ENCODE results near the gene CZIB. TPM values are rescaled to one million over a fixed set of nuclear protein-coding genes. Genes with fewer than 3 reads are reported as not detected.
A peak's percentile ranks its signal among the peaks of the same experiment; 100 is the strongest.

Gene CZIB
- total RNA-seq, 2 experiments from 2014 or later, result 38.2 to 41.3 TPM

DNA sequence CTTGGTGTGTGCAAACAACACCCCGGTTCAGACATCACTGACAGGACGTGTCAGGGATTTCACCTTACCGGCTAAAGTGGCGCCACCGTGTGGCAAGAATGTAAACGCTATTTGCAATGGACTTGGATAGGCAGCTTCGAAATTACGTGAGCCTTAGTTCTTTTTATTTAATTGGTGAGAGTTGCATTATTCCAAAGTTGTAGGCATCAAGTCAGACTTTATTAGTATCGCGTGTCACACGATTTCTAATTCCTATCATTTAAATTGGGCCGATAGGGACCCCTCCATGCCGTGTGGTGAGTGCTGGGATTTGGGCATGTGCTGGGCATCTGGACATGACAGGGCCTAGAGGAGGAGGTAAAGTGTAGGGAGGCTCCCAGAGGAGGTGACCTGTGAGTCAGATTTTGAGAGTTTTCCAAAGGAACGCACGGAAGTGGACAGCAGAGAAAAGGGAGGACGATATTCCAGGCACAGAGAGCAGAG, 38.3 kb downstream of the CZIB start:
- Mint-ChIP-seq H3K27ac (no peak overlapping the region), H3K36me3 (ENCODE audit: low read depth) (no peaks in the 10 kb centered on the region), H3K4me1 (no peaks in the 10 kb centered on the region), H3K9me3 (no peaks in the 10 kb centered on the region), H3K27me3 (peaks cover 12% of the 10 kb centered on the region), H3K4me3 (no peak overlapping the region)
- peak; percentile 86 for DNase-seq
- POLR2A ChIA-PET, result interaction anchor here (1.3 to 1.8 kb wide), 2 partner anchors 9 to 14 kb away, joined by 3 to 7 read pairs; no protein-coding TSS in a partner anchor
- CTCF ChIA-PET, result interaction anchor here (0.8 to 1.6 kb wide), 11 partner anchors 9 to 339 kb away, joined by 3 to 14 read pairs (median 3); partner anchors contain the start of genes CPT2, ECHDC2, MAGOH and SCP2

GRCh38 chr1:53180951-53181350, 39.5 kb downstream of the CZIB start:
- ChIA-PET CTCF (interaction anchor here (0.6 to 1.5 kb wide), 9 partner anchors 9 to 333 kb away, joined by 3 to 8 read pairs (median 4); partner anchors contain the start of gene ECHDC2), POLR2A (interaction anchor here (1.8 kb wide), 1 partner anchor 15 kb away, joined by 7 read pairs; no protein-coding TSS in a partner anchor)
- Mint-ChIP-seq H3K4me1 (no peaks in the 10 kb centered on the region), H3K9me3 (no peaks in the 10 kb centered on the region), H3K4me3 (no peak overlapping the region), H3K27ac (no peak overlapping the region), H3K27me3 (peaks cover 9% of the 10 kb centered on the region), H3K36me3 (ENCODE audit: low read depth) (no peaks in the 10 kb centered on the region)
- DNase-seq, result no peak

DNA sequence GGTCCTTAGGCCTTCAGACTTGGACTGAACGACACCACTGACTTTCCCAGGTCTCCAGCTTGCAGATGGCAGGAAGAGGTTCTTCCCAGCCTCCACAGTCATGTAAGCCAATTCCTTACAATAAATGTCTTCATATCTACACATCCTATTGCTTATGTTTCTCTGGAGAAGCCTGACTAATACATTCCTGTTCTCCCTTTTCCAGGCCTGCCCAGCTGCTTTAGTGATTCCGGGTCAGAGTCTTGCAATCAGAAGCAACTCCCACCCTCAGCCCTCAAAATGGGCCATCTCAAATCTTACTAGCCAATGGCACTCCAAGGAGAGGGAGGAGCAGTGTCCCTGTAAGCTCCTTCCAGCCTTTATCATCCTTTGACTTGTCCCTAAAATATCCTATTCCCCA, 40.2 kb downstream of the CZIB start:
- no peak overlapping the region for H3K27ac Mint-ChIP-seq
- no peaks in the 10 kb centered on the region for H3K36me3 Mint-ChIP-seq (ENCODE audit: low read depth)
- H3K4me3 Mint-ChIP-seq, result no peak overlapping the region
- H3K27me3 Mint-ChIP-seq, result peaks cover 10% of the 10 kb centered on the region
- ChIA-PET POLR2A (no interaction called here), CTCF (interaction anchor here (1.1 to 1.5 kb wide), 7 partner anchors 9 to 258 kb away, joined by 3 to 8 read pairs (median 4); partner anchors contain the start of gene ECHDC2)
- H3K9me3 Mint-ChIP-seq, result no peaks in the 10 kb centered on the region
- no peaks in the 10 kb centered on the region for H3K4me1 Mint-ChIP-seq
- DNase-seq, result no peak

DNA sequence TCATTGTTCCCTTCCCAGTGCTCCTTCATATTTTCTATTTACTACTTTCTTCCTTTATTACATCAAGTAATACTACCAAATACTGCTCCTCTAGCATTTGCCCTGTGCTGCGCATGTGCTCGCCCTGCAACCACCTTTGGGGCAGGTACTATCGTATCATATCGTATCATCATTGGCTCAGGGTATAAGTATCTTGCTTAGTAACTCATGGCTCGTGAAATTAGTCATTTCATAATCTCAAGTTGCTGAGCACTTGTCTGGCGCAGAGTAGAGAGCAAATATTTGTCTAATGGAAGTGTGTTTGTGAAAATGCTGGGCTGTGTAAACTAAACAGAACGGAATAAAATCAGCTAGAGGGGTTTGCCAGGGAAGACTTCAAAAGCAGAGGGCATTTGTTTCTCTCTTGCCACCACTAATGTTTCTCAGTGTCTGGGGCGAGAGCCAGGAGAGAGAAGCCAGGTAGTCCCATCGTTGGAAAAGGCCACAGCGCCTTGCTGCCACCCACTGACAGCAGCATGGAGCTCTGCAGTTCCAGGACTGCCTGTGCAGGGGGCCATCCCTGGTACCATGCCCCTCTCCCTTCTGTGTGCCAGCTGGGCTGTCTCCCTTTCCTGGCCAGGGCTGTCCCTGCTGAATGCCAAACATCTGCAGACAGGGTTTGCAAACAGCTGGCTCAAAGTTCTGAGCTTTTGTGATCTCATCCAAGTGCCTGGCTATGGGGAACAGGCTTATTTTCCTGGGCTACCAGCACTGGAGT, 43.8 kb downstream of the CZIB start:
- no peak for DNase-seq
- ChIA-PET POLR2A (interaction anchor here (1.1 kb wide), 1 partner anchor 10 kb away, joined by 3 read pairs; no protein-coding TSS in a partner anchor), CTCF (interaction anchor here (1.6 kb wide), 1 partner anchor 10 kb away, joined by 4 read pairs; no protein-coding TSS in a partner anchor)
- peaks cover 25% of the 10 kb centered on the region for H3K27me3 Mint-ChIP-seq
- H3K27ac Mint-ChIP-seq, result no peak overlapping the region
- H3K4me3 Mint-ChIP-seq, result no peak overlapping the region
- H3K4me1 Mint-ChIP-seq, result peaks cover 5% of the 10 kb centered on the region
- no peaks in the 10 kb centered on the region for H3K9me3 Mint-ChIP-seq
- no peaks in the 10 kb centered on the region for H3K36me3 Mint-ChIP-seq (ENCODE audit: low read depth)

- ChIA-PET CTCF (interaction anchor here (0.7 kb wide), 1 partner anchor 1374 kb away, joined by 6 read pairs; no protein-coding TSS in a partner anchor), POLR2A (interaction anchor here (1.1 kb wide), 1 partner anchor 12 kb away, joined by 3 read pairs; no protein-coding TSS in a partner anchor)
- Mint-ChIP-seq H3K4me3 (no peak overlapping the region), H3K27ac (no peak overlapping the region), H3K4me1 (peaks cover 5% of the 10 kb centered on the region), H3K27me3 (peaks cover 23% of the 10 kb centered on the region), H3K36me3 (ENCODE audit: low read depth) (no peaks in the 10 kb centered on the region), H3K9me3 (no peaks in the 10 kb centered on the region)
- DNase-seq, result no peak
These were observed 45.2 kb downstream of the CZIB start for GRCh38 chr1:53174971-53175913.

DNA sequence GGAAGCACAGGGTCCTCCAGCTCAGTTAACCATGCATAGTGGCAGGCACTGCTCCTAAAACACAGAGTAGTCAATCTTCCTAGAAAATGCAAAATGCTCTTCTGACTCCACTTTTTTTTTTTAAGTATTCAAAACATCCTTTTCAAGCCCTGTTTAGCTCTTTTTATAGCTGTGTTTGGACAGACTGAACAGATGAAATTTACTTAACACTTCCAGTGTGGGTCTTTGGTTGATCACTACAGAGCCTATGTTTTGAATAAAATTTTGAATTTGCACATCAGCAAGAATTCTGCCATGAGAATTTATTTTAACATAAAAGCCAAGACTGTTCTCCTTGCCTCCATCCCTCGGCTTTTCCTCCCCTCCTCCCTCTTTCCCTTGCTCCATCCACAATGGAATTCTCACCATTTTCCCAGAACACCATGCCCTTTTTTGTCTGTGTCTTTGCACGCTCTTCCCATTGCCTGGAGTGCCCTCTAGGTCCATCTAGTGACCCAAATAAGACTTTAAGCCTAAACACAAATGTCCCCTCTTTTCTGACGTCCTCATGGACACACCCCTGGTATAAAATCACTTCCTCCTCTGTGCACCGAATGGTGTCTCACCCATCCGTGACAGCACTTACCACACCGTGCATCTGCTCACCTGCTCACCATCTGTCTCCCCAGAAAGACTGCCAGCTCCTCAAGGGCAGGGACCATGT, 47.9 kb downstream of the CZIB start:
- H3K27me3 Mint-ChIP-seq, result peaks cover 20% of the 10 kb centered on the region
- POLR2A ChIA-PET, result no interaction called here
- no peaks in the 10 kb centered on the region for H3K9me3 Mint-ChIP-seq
- H3K4me3 Mint-ChIP-seq, result no peak overlapping the region
- no peaks in the 10 kb centered on the region for H3K36me3 Mint-ChIP-seq (ENCODE audit: low read depth)
- DNase-seq, result no peak
- CTCF ChIA-PET, result interaction anchor here (1.1 to 1.9 kb wide), 3 partner anchors 8 to 13 kb away, joined by 3 to 8 read pairs (median 8); no protein-coding TSS in a partner anchor
- H3K27ac Mint-ChIP-seq, result no peak overlapping the region
- H3K4me1 Mint-ChIP-seq, result peaks cover 5% of the 10 kb centered on the region

GRCh38 chr1:53166912-53167311, 53.5 kb downstream of the CZIB start:
- Mint-ChIP-seq H3K4me3 (no peak overlapping the region), H3K27me3 (peaks cover 20% of the 10 kb centered on the region), H3K36me3 (ENCODE audit: low read depth) (no peaks in the 10 kb centered on the region), H3K27ac (no peak overlapping the region), H3K4me1 (no peaks in the 10 kb centered on the region), H3K9me3 (no peaks in the 10 kb centered on the region)
- no peak for DNase-seq
- POLR2A ChIA-PET, result no interaction called here
- CTCF ChIA-PET, result no interaction called here

GRCh38 chr1:53166366-53166765, 54.1 kb downstream of the CZIB start:
- POLR2A ChIA-PET, result no interaction called here
- H3K4me3 Mint-ChIP-seq, result no peak overlapping the region
- peaks cover 20% of the 10 kb centered on the region for H3K27me3 Mint-ChIP-seq
- no peaks in the 10 kb centered on the region for H3K9me3 Mint-ChIP-seq
- H3K4me1 Mint-ChIP-seq, result no peaks in the 10 kb centered on the region
- no peak overlapping the region for H3K27ac Mint-ChIP-seq
- CTCF ChIA-PET, result no interaction called here
- DNase-seq, result no peak
- H3K36me3 Mint-ChIP-seq (ENCODE audit: low read depth), result no peaks in the 10 kb centered on the region

GRCh38 chr1:53165408-53165961, 54.9 kb downstream of the CZIB start:
- ChIA-PET CTCF (no interaction called here), POLR2A (no interaction called here)
- Mint-ChIP-seq H3K4me3 (no peak overlapping the region), H3K27ac (no peak overlapping the region), H3K36me3 (ENCODE audit: low read depth) (no peaks in the 10 kb centered on the region), H3K4me1 (no peaks in the 10 kb centered on the region), H3K9me3 (no peaks in the 10 kb centered on the region), H3K27me3 (peaks cover 18% of the 10 kb centered on the region)
- no peak for DNase-seq

Other genes starting within 250 kb of the CZIB start
- not detected for gene PODN, start 158.4 kb downstream of the CZIB start, total RNA-seq
- not detected for gene SLC1A7, start 78.0 kb downstream of the CZIB start, total RNA-seq
- 10 to 100 TPM; 13.9 to 14.9 TPM for gene CPT2, start 23.8 kb downstream of the CZIB start, total RNA-seq
- 10 to 100 TPM; 65.3 to 65.9 TPM for gene MAGOH, start 17.9 kb upstream of the CZIB start, total RNA-seq
- 10 to 100 TPM; 51.5 to 52.7 TPM for gene LRP8, start 107.4 kb upstream of the CZIB start, total RNA-seq
- gene DMRTB1, start 238.8 kb upstream of the CZIB start, total RNA-seq, result not detected

All from activated CD4-positive, alpha-beta memory T cell treated with anti-CD3 and anti-CD28 coated beads, Interleukin-2, amount 10 ng/mL, durations not matched to agents 7 days and 5 days (primary cell).